ENCODE results near the gene WFIKKN1. TPM values are rescaled to one million over a fixed set of nuclear protein-coding genes. Genes with fewer than 3 reads are reported as not detected.

WFIKKN1 gene
- total RNA-seq, 1 donor from 2014 or later, result 1.5 TPM

DNA sequence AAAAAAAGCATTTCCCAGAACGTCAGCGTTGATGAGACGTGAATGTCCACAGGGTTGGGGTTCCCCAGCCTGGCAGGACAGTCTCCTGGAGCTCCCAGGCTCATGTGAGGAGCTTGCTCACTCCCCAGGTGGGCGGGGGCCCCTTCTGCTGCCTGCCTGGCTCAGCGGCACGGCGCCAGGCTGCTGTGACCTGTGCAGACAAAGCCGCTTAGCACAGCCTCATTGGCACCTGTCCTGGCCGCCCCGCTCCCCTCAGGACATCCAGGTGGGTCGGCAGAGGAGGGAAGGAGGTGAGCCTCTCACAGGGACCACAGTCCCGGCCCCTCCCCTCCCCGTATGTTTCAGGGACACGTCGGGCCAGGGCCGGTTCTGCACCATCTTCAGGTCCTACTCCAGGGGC is 12.9 kb upstream of the WFIKKN1 start:
- DNase-seq (ENCODE audit: low spot score), result no peak
- no peak for ATAC-seq
- intact Hi-C loops (cut with DNase I), result no loop called here

DNA sequence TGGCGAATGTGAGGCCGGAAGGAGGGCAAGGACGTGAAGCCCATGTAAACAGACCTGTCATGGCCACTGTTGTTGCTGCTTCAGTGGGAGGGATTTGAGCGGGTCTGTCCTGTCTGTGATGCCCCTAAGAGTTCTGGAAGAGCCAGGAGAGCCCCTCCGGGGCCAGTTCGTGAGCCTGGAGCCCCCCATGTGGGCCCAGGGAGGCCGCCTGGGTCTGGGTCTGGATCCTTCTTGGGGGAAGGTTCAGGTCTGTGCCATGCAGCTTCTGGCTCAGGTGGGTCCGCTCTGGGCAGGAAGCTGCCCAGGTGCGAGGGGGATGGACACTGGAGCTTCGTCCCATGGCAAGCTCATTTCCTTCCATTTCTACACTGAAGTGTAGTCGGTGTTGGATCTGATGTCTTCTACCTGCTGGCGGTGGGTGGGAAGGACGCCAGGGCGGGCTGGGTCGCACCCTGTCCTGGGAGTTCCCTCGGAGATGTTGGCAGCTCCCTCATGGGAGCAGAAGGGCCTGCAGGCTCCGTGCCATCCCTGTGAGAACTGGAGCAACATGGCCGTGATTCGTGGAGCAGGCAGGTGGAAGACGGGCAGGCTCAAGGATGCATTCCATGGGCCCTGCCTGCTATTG is 11.2 kb upstream of the WFIKKN1 start:
- intact Hi-C loops (cut with DNase I), result no loop called here
- DNase-seq (ENCODE audit: low spot score) (no peak), ATAC-seq (no peak)

DNA sequence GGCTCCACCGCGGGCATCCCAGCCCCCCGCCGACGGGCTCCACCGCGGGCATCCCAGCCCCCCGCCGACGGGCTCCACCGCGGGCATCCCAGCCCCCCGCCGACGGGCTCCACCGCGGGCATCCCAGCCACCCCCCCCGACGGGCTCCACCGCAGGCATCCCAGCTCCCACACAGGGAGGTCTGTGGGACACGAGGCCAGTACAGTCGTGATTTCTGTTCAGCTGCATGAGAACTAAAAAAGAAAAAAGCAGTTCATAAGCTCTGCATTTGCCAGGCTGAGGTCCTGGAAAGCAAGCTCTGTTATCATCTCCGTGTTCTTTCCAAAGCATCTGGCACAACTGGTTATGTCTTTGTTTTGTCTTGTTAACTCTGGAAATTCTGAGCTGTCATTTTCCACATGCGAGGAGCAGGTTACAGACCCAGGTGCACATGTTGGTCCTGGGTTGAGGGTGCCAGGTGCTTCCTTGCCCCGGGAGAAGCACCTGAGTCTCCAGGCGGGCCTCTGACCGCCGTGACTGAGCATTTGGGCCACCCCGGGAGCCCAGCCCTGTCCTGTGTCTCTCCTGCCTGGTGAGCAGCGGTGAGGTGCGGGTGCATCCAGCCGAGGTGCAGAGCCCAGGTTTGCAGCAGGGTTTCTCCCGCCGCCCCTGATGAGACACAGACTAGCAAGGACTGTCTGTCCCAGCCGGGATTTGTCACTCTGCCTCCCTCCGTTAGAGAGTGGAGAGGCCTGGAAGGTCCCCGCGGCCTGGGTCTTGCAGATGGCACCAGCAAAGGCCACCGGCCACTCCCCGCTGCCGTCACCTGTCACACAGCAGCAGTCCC is 9.9 kb upstream of the WFIKKN1 start:
- no peak for ATAC-seq
- no peak for DNase-seq (ENCODE audit: low spot score)
- intact Hi-C loops (cut with DNase I), result no loop called here

DNA sequence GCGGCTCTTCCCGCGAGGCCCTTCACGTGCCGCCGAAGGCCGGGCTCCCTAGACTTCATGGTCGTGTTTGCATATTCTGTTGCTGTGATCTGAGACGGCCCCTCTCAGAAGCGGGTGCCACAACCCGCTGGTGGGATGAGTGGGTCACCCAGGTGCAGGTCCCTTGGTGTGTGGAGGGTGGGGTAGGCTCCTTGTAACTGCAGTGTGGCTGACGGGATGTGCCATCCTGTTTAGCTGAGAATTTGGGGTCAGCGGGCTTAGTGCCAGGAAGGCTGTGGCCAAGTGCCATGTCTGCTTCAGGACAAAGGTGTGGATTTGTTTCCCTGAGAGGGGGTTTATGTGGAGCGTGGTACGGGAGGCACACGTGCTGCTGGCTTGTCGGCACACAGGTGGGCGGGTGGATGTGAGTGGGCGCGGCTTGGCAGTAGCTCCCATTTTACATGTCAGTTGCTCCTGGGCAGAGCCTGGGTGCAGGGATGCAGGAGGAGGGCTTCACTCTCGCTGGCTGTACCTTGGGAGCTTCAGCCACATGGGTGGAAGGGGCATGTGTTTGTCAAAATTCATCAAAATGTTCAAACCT is 9.2 kb upstream of the WFIKKN1 start:
- intact Hi-C loops (cut with DNase I), result no loop called here
- ATAC-seq, result no peak
- DNase-seq (ENCODE audit: low spot score), result no peak

DNA sequence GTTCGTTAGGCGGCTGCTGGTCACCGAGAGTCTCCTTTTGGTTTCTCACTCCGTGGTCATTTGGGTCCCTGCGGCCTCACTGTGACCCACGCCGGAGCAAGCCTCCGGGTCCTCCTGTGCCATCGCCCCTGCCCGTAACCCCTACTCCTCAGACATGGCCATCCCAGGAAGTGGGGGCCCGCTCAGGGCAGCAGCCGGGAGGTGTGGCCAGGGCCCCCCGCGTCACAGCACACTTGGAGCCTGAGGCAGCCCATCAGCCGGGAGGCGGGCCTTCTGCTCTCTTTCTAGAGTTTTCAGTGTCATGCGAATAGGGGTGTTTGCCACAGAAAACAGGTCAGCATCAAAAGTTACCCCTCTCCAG is 7.9 kb upstream of the WFIKKN1 start:
- no peak for DNase-seq (ENCODE audit: low spot score)

DNA sequence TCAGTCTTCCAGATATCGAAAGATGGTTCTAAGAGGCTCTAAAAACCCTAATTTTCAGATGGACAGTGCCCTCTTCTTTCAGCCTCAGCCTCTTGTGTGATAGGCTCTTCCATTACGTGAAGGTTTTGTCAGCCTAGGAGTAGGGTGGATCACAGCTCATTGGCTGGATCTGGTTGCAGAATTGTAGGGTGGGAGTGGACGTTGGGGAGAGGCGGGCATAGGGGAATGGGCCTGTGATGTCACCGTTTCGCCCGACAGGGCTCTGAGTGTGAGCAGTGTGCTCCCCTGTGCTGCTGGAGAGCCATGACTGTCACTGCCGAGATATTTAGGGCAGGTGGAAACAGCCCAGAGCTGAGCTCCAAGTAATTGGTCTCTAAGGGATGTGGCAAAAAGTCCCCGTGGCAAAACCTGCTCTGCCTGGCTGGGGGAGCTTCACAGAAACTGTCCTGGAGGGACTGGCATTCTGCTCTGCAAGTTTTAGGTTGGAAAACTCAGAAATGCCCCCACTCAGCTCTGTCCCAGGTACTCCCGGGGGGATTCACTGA is 6.2 kb upstream of the WFIKKN1 start:
- ATAC-seq (no peak), DNase-seq (ENCODE audit: low spot score) (no peak)
- intact Hi-C loops (cut with DNase I), result no loop called here

More for the DNA sequence above, 7.9 kb upstream of the WFIKKN1 start:
- no peak for ATAC-seq
- intact Hi-C loops (cut with DNase I), result no loop called here

DNA sequence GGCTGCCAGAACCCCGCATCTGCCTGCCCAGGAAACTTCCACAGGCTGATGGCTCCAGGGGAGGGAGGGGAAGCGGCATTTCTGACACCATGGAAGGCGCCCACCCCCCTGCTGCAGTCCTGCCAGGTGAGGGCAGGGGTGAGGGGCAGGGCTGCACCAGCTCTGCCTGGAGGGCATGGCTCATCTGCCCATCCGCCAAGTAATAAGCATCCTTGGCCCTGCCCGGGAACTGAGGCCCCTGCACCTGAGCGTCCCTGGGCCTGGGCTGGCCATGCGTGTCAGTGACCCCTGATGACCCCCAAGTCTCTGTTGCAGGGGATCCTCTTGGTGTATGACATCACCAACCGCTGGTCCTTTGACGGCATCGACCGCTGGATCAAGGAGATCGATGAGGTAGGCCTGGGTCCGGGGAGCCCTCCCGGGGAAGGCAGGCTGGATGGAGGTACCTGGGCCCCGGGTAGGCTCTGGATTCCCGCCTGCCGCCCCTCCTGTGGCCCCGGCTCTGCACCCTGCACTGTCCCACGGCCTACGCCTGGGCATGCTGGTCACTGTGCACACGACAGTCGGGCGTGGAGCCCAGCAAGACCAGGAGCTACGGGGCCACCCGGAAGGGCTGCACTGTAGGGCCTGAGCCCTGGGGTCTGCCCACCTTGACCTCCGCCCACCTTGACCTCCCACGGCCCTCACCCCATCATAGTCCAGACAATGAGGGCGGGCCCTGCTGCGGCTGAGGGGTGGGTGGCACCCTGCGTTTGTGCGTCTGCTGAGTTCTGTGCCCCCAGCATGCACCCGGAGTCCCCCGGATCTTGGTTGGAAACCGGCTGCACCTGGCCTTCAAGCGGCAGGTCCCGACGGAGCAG is 5.4 kb upstream of the WFIKKN1 start:
- ATAC-seq (no peak), DNase-seq (ENCODE audit: low spot score) (no peak)
- intact Hi-C loops (cut with DNase I), result no loop called here

DNA sequence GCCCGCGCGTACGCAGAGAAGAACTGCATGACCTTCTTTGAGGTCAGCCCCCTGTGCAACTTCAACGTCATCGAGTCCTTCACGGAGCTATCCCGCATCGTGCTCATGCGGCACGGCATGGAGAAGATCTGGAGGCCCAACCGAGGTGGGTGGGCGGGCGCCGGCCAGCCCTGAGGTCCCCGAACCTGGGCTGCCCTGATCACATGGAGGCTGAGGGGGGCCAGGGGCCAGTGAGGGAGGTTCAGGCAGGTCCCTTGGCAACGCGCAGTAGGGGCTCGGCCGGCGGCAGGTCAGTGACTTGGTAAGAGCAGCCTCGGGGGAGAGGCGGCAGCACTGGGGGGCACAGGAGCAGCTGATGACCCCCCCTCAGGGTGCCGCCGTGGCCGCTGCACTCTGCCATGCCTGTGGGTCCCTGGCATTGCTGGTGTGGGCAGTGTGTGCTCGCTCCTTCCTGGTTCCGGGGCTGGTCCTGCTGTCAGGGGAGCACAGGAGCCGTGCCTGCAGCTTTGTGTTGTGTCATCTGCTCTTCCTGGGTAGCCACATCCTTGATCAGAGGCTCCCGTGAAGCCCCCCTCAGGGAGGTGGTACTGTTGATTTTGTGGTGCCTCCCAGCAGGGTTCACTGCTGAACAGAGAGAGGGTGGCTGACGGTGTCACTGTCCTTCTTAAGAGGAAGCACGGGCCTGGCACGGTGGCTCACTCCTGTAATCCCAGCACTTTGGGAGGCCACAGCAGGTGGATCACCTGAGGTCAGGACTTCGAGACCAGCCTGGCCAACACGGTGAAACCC is 4.6 kb upstream of the WFIKKN1 start:
- intact Hi-C loops (cut with DNase I), result no loop called here
- no peak for DNase-seq (ENCODE audit: low spot score)
- no peak for ATAC-seq

DNA sequence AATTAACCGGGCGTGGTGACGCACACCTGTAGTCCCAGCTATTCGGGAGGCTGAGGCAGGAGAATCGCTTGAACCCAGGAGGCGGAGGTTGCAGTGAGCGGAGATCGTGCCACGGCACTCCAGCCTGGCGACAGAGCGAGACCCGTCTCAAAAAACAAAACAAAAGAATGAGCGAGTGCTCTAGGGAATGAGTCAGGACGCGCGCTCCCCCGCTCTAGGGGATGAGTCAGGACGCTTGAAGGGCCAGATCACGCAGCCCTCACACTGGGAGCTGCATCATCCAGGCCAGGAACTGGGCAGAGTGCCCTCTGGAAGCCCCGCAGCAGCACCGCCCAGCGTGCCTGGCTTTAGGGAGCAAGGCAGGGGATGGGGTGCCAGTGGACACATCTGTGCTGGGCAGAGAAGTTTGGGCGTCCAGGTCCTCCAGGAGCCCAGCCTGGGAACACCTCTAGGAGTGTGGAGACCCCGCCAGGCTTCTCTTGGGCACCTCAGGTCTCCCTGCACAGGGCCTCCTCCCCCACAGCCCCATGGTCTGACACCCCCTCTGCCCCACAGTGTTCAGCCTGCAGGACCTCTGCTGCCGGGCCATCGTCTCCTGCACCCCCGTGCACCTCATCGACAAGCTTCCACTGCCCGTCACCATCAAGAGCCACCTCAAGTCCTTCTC is 3.9 kb upstream of the WFIKKN1 start:
- no peak for ATAC-seq
- intact Hi-C loops (cut with DNase I), result no loop called here
- no peak for DNase-seq (ENCODE audit: low spot score)

DNA sequence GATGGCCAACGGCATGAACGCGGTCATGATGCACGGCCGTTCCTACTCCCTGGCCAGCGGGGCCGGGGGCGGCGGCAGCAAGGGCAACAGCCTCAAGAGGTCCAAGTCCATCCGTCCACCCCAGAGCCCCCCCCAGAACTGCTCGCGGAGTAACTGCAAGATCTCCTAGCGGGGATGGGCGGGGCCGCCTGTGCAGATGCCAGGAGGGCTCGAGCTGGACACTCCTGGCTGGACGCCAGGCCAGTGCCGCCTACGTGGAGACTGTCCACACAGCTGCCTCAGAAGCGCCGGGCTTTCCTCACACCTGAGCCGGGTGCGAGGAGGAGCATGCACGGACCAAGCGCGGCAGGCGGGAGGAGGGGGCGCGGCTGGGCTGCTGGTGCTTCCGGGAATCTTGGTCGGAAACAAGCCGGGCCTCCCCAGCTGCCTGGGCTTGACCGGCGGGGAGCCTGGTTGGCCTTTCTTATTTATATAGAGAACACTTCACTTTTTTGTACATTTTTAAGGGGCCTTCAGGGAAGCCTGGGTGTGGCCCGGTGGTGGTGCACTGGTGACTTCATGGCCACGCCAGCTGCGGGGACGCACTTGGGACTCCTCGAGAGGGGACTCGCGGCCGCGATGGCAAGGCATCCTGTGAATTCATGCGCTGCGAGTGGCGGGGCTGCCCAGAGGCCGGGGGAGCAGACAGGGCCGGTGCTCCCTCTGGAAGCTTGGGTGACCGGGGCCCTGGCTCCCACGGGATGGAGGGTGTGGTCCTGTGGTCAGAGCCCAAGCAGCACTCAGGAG is 3.1 kb upstream of the WFIKKN1 start:
- no peak for ATAC-seq
- intact Hi-C loops (cut with DNase I), result no loop called here
- DNase-seq (ENCODE audit: low spot score), result peak; percentile 71

DNA sequence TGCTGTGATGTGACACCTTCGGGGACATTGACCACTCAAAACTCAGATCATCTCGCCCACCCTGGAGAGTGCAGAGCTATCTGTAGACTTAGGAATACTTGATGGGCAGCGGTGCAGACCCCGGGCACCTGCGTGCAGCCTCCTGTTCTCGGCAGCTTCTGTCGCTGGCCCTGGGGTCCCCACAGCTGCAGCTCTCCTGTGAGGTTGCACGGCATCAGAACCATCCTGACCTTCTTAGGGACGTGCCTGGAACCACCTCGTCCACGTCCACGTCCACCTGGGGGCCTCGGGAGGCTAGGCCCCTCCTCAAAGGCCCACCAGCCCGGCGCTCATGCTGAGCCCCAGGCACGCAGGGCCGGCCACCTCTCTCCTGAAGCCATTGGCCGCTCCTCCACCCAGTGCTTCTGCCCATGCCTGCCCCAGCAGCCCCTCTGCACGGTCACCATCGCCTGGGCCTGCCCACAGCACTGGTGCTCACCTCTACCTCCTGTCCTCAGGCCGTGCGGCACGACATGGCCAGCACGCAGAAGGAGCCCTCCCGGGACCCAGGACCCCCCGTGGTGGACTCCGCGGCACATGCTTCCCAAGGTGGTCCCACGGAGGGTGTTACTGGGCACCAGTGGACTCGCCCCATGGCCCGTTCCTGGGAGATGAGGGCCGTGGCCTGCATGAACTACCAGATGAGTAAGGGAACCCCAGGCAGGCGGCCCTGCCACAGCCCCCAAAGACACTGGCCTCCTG is 2.3 kb upstream of the WFIKKN1 start:
- intact Hi-C loops (cut with DNase I), result no loop called here
- DNase-seq (ENCODE audit: low spot score), result peak; percentile 62

DNA sequence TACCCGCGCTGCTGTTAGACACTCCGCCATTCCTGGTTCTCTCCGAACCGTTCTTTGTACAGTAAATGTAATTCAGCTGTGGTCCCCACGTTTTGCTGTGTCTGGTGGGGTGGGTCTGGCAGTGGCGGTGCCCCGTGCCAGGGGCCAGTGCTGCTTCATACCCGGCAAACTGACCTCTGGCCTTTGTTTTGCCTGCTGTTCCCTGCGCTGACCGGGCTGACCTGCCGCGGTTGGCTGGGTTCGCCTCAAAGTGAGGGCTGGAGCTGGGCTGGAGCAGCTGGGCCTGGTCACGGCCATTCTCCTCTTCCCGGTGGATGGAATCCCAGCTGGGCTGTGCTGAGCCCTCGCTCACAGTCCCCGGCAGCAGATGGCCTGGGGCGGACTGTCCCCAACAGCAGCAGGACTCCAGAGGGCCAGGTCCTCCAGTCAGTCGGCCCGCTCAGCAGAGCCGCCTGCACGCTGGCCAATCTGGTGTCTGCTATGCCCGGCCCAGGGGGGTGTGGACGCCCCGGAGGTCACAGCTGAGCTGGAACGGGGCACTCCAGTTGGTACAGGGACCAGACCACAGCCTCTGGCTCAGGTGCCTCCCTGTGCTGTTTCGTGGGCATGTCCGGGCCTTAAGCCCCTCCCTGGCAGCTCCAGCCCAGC is 1.5 kb upstream of the WFIKKN1 start:
- DNase-seq (ENCODE audit: low spot score) (no peak), ATAC-seq (peak; percentile 50)

More for the DNA sequence above, 2.3 kb upstream of the WFIKKN1 start:
- ATAC-seq, result peak; percentile 3

DNA sequence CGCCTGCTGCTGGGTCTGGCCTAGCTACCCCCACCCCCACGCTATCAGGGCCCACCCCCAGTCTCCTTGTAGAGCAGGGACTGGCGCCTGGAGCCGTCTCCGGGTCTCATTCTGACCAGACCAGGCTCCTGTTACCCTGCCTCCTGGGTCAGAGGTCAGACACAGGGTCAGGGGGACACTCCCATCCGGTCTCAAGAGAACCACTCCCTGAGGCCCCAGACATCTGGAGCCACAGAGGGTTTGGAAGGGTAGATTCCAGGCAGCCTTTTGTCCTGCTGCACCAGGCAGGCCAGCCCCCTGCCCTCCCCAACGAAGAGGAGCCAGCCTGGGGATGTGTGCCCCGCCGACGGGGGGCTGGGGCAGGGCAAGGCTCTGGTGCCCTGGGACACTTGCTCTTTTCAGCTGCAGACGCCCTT is 944 bp upstream of the WFIKKN1 start:
- intact Hi-C loops (cut with DNase I), result no loop called here
- ATAC-seq (peak; percentile 20), DNase-seq (ENCODE audit: low spot score) (no peak)

More for the DNA sequence above, 1.5 kb upstream of the WFIKKN1 start:
- intact Hi-C loops (cut with DNase I), result no loop called here

DNA sequence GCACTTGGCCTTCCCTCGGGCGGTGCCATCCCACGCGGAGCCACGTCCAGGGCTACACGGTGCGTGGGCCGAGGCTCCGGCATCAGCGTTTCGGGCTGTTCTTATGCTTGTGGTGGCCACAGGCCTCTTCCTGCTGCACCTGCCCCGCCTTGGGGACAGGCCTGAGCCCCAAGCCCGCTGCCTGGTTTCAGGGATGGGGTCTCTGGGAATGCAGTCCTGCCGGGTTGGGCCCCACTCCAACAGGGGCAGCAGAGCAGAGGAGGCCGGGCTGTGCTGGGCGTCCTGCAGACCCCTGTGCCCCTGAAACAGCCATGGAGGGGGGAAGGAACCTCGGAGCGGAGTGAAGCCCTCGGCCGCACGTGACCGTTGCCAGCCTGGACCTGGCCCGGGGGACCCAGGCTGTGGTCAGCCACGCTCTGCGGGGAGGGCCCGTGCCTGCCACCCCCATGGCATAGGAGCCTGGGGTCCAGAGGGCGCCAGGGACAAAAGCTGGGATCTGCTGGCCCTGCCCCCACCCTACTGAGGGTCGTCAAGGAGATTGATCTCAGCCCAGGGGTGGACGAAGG is 453 bp upstream of the WFIKKN1 start:
- ATAC-seq, result peak; percentile 39

DNA sequence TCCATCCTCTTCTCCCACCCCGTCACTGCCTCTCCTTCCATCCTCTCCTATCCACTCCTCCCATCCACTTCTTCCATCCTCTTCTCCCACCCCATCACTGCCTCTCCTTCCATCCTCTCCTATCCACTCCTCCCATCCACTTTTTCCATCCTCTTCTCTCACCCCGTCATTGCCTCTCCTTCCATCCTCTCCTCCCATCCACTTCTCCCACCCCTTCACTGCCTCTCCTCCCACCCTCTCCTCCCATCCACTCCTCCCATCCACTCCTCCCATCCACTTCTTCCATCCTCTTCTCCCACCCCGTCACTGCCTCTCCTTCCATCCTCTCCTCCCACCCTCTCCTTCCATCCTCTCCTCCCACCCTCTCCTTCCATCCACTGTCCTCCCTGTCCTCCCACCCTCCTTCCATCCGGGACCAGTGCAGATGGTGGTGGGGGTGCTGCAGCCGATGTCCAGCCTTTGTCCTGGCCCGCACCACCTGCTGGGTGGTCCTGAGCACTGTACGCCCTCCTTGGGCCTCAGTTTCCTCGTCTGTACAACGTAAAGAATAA is 1.1 kb downstream of the WFIKKN1 start:
- DNase-seq (ENCODE audit: low spot score) (no peak), ATAC-seq (no peak)
- intact Hi-C loops (cut with DNase I), result no loop called here

More for the DNA sequence above, 453 bp upstream of the WFIKKN1 start:
- intact Hi-C loops (cut with DNase I), result no loop called here
- peak; percentile 68 for DNase-seq (ENCODE audit: low spot score)
